Measurements from ENCODE around the gene NSF.

DNA sequence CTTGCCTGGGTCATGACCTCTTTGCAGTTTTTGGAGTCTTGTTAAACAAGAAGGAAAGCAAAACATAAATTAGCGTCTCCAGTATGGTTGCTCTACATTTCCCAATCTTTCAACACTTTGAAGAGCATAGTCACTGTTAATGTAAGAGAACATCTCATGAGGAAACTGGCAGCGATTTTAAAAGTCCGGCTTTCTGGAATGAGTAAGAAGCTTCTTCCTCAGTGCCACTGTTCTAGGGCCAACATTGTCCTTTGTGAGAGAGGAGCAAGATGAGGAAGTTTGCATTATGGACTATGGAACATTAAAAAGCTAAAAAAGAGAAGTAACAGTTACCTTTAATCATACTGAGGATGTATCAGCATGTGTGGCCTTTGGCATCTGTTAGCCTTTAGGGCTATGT is 154.9 kb downstream of the NSF start:
- TF ChIP-seq ZNF10 (tag by site-specific recombination; IDR thresholded peaks at IDR 0.05) (no peak), ZNF157 (tag by site-specific recombination; IDR thresholded peaks at IDR 0.05) (no peak), ZNF423 (tag by site-specific recombination; IDR thresholded peaks at IDR 0.05) (no peak), ZNF292 (tag by site-specific recombination; IDR thresholded peaks at IDR 0.05; ENCODE audit: borderline replicate concordance, low read depth) (no peak), ZNF530 (tag by site-specific recombination; IDR thresholded peaks at IDR 0.05; ENCODE audit: low read depth) (no peak), ZFP41 (tag by site-specific recombination; IDR thresholded peaks at IDR 0.05; ENCODE audit: borderline replicate concordance) (no peak), ZNF626 (tag by site-specific recombination; IDR thresholded peaks at IDR 0.05) (no peak)
- TF ChIP-seq, protein P1, sequence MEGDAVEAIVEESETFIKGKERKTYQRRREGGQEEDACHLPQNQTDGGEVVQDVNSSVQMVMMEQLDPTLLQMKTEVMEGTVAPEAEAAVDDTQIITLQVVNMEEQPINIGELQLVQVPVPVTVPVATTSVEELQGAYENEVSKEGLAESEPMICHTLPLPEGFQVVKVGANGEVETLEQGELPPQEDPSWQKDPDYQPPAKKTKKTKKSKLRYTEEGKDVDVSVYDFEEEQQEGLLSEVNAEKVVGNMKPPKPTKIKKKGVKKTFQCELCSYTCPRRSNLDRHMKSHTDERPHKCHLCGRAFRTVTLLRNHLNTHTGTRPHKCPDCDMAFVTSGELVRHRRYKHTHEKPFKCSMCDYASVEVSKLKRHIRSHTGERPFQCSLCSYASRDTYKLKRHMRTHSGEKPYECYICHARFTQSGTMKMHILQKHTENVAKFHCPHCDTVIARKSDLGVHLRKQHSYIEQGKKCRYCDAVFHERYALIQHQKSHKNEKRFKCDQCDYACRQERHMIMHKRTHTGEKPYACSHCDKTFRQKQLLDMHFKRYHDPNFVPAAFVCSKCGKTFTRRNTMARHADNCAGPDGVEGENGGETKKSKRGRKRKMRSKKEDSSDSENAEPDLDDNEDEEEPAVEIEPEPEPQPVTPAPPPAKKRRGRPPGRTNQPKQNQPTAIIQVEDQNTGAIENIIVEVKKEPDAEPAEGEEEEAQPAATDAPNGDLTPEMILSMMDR (tag by site-specific recombination; IDR thresholded peaks at IDR 0.05) = no peak
- TF ChIP-seq, protein P2, sequence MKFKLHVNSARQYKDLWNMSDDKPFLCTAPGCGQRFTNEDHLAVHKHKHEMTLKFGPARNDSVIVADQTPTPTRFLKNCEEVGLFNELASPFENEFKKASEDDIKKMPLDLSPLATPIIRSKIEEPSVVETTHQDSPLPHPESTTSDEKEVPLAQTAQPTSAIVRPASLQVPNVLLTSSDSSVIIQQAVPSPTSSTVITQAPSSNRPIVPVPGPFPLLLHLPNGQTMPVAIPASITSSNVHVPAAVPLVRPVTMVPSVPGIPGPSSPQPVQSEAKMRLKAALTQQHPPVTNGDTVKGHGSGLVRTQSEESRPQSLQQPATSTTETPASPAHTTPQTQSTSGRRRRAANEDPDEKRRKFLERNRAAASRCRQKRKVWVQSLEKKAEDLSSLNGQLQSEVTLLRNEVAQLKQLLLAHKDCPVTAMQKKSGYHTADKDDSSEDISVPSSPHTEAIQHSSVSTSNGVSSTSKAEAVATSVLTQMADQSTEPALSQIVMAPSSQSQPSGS (tag by site-specific recombination; IDR thresholded peaks at IDR 0.05; ENCODE audit: low read depth) = no peak
